GM18520 (cell line): ENCODE data around the gene FAM90A26.
"Not testable (repeated sequence)": the region's sequence is repeated elsewhere in the genome, so short reads cannot be mapped to it uniquely, and the experiment has no call there.

Experiments used
- ATAC-seq: cut with Tn5 transposase; IDR thresholded peaks from one replicate; pipeline ENCODE4 v1.9.1; 2021; ENCODE audit not compliant: unreplicated experiment

The FAM90A26 gene

GRCh38 chr4:9155101-9155886 is 14.9 kb upstream of the FAM90A26 start:
- ATAC-seq: not testable (repeated sequence)

GRCh38 chr4:9158392-9158791 is 11.8 kb upstream of the FAM90A26 start:
- not testable (repeated sequence) for ATAC-seq

DNA sequence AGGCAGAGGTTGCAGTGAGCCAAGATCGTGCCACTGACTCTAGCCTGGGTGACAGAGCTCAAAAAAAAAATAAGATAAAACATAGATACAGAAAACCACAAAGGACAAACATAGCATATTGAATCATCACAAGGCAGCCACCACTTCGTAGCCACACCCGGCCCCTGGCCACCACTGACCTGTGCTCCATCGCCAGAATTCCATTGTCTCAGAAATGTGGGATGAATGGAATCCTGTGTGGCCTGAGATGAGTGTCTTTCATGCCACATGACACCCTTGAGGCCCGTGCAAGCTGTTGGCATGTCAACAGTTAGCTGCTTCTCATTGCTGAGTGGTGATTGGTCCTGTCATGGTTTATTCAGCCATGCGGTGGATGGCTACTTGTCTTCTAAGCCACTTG is 10.2 kb upstream of the FAM90A26 start:
- not testable (repeated sequence) for ATAC-seq

- not testable (repeated sequence) for ATAC-seq
Measured at GRCh38 chr4:9165990-9166389, 4.2 kb upstream of the FAM90A26 start.

GRCh38 chr4:9210357-9210756 is 40.1 kb downstream of the FAM90A26 start, which contains the start of gene USP17L10:
Gene USP17L10 (plus strand): TSS chr4:9210657. CDS start chr4:9210657, 0 bp downstream.
- ATAC-seq: not testable (repeated sequence)

DNA sequence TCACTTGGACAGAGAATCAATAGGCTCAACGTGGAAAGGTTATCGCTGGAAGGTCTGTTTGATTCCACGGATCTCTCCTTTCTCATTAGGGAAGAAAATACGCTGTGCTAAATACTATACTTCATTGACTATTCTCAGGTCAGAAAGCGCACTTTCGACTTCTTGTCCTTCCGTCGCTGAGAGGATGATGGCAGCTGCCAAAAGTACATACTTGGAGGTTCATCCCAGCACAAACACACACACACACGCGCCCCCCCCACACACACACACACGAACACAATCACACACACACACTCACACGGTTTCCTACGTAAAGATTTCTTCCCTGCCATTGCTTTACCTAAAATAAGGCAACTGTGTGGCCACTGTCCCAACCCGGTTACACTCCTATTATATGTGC is 44.5 kb downstream of the FAM90A26 start:
- ATAC-seq: not testable (repeated sequence)

DNA sequence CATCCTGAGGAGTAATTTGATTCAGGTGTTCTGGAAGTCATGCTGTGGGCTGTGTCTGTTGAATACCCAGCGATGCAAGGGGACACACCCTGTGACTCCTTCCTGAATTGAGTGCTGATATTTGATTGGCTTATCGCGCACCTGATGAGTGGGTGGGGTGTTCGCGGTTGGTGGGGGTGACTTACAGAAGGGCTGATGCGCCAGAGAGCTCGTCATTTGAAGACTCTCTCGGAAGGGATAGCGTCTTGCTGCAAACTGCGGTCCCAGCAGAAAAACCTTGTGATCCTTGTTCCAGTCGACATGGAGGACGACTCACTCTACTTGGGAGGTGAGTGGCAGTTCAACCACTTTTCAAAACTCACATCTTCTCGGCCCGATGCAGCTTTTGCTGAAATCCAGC is 44.9 kb downstream of the FAM90A26 start, which contains the start of gene USP17L11:
TSS of gene USP17L11 (plus strand) at position 301 of the 400 bp plus-strand sequence. CDS start at position 301, 0 bp downstream.
- ATAC-seq: not testable (repeated sequence)

GRCh38 chr4:9219852-9220251 is 49.6 kb downstream of the FAM90A26 start, which contains the start of gene USP17L12:
Gene USP17L12 (plus strand): TSS chr4:9220152. CDS start chr4:9220152, 0 bp downstream.
- not testable (repeated sequence) for ATAC-seq

DNA sequence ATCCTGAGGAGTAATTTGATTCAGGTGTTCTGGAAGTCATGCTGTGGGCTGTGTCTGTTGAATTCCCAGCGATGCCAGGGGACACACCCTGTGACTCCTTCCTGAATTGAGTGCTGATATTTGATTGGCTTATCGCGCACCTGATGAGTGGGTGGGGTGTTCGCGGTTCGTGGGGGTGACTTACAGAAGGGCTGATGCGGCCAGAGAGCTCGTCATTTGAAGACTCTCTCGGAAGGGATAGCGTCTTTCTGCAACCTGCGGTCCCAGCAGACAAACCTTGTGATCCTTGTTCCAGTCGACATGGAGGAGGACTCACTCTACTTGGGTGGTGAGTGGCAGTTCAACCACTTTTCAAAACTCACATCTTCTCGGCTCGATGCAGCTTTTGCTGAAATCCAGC is 54.4 kb downstream of the FAM90A26 start, which contains the start of gene USP17L13:
TSS of gene USP17L13 (plus strand) at position 301 of the 400 bp plus-strand sequence. CDS start at position 301, 0 bp downstream.
- ATAC-seq: not testable (repeated sequence)
